ENCODE results near the gene TSHZ1.
"Not testable (repeated sequence)": the region's sequence is repeated elsewhere in the genome, so short reads cannot be mapped to it uniquely, and the experiment has no call there.

Gene TSHZ1

GRCh38 chr18:75183524-75183923 lies 27.1 kb upstream of the TSHZ1 start:
- DNase-seq, result no peak

GRCh38 chr18:75183973-75184493 lies 26.6 kb upstream of the TSHZ1 start:
- DNase-seq, result no peak

GRCh38 chr18:75185460-75185859 lies 25.1 kb upstream of the TSHZ1 start:
- DNase-seq, result no peak

- not testable (repeated sequence) for DNase-seq
Measured at GRCh38 chr18:75187702-75188101, 22.9 kb upstream of the TSHZ1 start.

GRCh38 chr18:75189696-75190095 lies 20.9 kb upstream of the TSHZ1 start:
- DNase-seq, result no peak

- DNase-seq, result no peak
Measured at GRCh38 chr18:75192899-75193298, 17.7 kb upstream of the TSHZ1 start.

GRCh38 chr18:75198036-75198435 lies 12.6 kb upstream of the TSHZ1 start:
- DNase-seq, result no peak

- DNase-seq, result no peak
Measured at GRCh38 chr18:75199327-75199726, 11.3 kb upstream of the TSHZ1 start.

GRCh38 chr18:75200071-75200470 lies 10.5 kb upstream of the TSHZ1 start:
- no peak for DNase-seq

GRCh38 chr18:75200605-75201280 lies 9.9 kb upstream of the TSHZ1 start:
- no peak for DNase-seq

- DNase-seq, result peak; percentile 61
Measured at GRCh38 chr18:75201282-75202270, 9.0 kb upstream of the TSHZ1 start.

- no peak for DNase-seq
Measured at GRCh38 chr18:75202696-75203365, 7.8 kb upstream of the TSHZ1 start.

- peak; percentile 72 for DNase-seq
Measured at GRCh38 chr18:75203416-75204268, 7.0 kb upstream of the TSHZ1 start.

- DNase-seq, result peak; percentile 72
Measured at GRCh38 chr18:75204269-75204731, 6.3 kb upstream of the TSHZ1 start.

GRCh38 chr18:75204732-75205513 lies 5.7 kb upstream of the TSHZ1 start:
- DNase-seq, result peak; percentile 54

- DNase-seq, result no peak
Measured at GRCh38 chr18:75205514-75206132, 5.0 kb upstream of the TSHZ1 start.

- no peak for DNase-seq
Measured at GRCh38 chr18:75206452-75207309, 3.9 kb upstream of the TSHZ1 start.

- peak; percentile 66 for DNase-seq
Measured at GRCh38 chr18:75207310-75208154, 3.1 kb upstream of the TSHZ1 start.
